Mammary epithelial cell (primary cell): ENCODE data around the gene GSTM1.

Source experiments
- CTCF ChIP-seq, 2 donors: IDR thresholded peaks in 1 of 2; conservative IDR thresholded peaks in 1 of 2; 2 replicates each; pipeline ENCODE4 v1.5.1; 2011 to 2012; ENCODE audit warnings: inconsistent platforms in 2 of 2, low read length in 2 of 2, mild to moderate bottlenecking in 2 of 2, control low read depth in 1 of 2, low read depth in 1 of 2; ENCODE audit not compliant: insufficient read depth in 1 of 2; ENCODE audit errors: extremely low read depth in 1 of 2
- EZH2 ChIP-seq: IDR thresholded peaks from 2 replicates; pipeline ENCODE4 v1.6.1; 2012; ENCODE audit warnings: low read length, inconsistent platforms, borderline replicate concordance

DNA sequence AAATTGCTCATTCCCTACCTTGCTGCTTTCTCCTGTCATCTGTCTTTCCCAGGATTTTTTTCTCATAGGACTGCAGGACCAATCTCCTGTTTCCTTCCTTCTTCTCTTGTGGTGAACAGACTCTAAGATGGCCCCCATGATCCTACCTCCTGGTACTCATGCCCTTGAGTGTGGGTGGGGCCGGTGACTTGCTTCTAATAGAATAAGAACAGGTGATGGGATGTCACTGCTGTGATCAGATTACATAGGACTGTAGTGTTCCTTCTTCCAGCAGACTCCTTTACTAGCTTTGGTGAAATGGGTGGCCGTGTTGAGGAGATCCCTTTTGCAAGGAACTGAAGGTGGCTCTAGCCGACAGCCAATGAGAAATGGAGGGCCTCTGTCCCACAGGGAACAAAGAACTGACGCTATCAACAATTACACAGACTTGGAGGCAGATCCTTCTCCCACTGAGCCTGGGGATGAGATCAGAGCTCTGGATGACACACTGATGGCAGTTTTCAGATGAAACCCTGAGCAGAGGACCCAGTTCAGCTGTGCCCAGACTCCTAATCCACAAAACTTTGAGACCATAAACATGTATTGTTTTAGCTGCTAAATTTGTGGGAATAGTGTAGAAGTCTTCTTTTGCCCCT is 45.7 kb downstream of the GSTM1 start:
- TF ChIP-seq CTCF (conservative IDR thresholded peaks at IDR 0.05 in 1 of 2, IDR thresholded peaks at IDR 0.05 in 1 of 2; ENCODE audit: extremely low read depth in 1 of 2, insufficient read depth in 1 of 2, low read depth in 1 of 2, low read length in 2 of 2) (no peak), EZH2 (no peak)
